Parietal lobe (tissue), 2 donors: ENCODE data around the gene BMPR1A. TPM values are rescaled to one million over a fixed set of nuclear protein-coding genes. Genes with fewer than 3 reads are reported as not detected.
A peak's percentile ranks its signal among the peaks of the same experiment; 100 is the strongest.

Experiments
- small RNA-seq: library from RNA; depleted of rRNA; stranded (forward); fragments of <200 nt; gene quantifications from one replicate; pipeline ENCODE3, GENCODE V24; 2014; ENCODE audit warnings: low replicate concordance
- total RNA-seq: library from RNA; depleted of rRNA; stranded (reverse); fragments of >200 nt; gene quantifications from one replicate; pipeline ENCODE4 v1.2.3, GENCODE V29; 2014

BMPR1A gene
- 50.1 TPM for total RNA-seq

GRCh38 chr10:86756511-86757112 lies at the start of gene BMPR1A:
Gene BMPR1A, plus strand, starts transcription at chr10:86756619. Its CDS starts 119,400 bp downstream, at chr10:86876019.

GRCh38 chr10:86957471-86958115 lies 201.2 kb downstream of the BMPR1A start, which contains the start of gene MMRN2:
Gene MMRN2, minus strand, starts transcription at chr10:86957615. Its CDS starts 74 bp downstream, at chr10:86957541.

GRCh38 chr10:86958116-86958900 lies 201.9 kb downstream of the BMPR1A start, which contains the start of gene SNCG:
Gene SNCG, plus strand, starts transcription at chr10:86958599. Its CDS starts 99 bp downstream, at chr10:86958698.

DNA sequence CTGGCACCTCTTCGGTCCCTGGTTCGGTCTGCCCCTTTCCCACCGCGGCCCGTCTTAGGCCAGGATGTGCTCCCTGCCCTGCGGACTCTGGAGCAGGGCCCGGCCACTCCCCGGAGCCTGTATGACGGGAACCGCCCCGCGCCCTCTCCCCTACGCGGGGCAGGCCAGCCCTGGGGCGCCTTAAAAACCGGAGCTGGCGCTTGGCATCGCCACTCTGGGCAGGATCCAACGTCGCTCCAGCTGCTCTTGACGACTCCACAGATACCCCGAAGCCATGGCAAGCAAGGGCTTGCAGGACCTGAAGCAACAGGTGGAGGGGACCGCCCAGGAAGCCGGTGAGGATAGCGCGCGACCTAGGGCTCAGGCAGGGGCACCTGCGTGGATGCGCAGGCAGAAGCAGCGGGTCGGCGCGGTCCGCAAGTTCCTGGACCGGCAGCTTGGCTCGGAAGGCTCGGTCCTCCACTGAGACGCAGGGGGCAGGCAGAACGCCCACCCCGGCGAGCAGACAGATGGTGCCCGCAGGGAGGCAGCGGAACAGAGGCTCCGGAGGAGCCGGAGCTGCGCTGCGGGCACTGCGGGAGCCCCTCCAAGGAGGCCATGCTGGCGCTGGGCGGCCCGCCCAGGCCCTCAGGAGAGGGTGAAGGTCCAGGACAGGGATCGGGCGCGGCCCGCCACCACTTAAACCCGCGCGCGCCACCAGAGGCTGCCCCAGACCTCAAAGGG lies 212.0 kb downstream of the BMPR1A start, which contains the start of gene ADIRF:
Gene ADIRF, plus strand, starts transcription at position 212 of the 723 bp plus-strand sequence. Its CDS starts 63 bp downstream, at position 275.

Small RNA genes within 50 kb of the gene (small RNA-seq; reads per million reads assigned to genes)
- gene RNU1-19P = 0.37 reads per million, percentile 24 among the genes with 10 or more reads in this experiment

Other genes with a start within 250 kb of the BMPR1A start
- 67.0 TPM for gene WAPL, start 234.8 kb upstream of the BMPR1A start, total RNA-seq
- not detected for gene OPN4, start 102.1 kb upstream of the BMPR1A start, total RNA-seq
- not detected for gene LDB3, start 88.1 kb upstream of the BMPR1A start, total RNA-seq
- gene MMRN2, start 201.0 kb downstream of the BMPR1A start, total RNA-seq = 5.9 TPM
- gene SNCG, start 202.0 kb downstream of the BMPR1A start, total RNA-seq = 2.8 TPM
- gene ADIRF, start 211.9 kb downstream of the BMPR1A start, total RNA-seq = not detected